GM12891 (cell line): Measurements from ENCODE around the gene LZTS2.

Source experiments
- POLR2A ChIP-seq: IDR thresholded peaks from 2 replicates; pipeline ENCODE4 v1.6.1; 2011; ENCODE audit warnings: low read depth, low read length, control low read depth
- TAF1 ChIP-seq: IDR thresholded peaks from 2 replicates; pipeline ENCODE4 v1.6.1; 2011; ENCODE audit warnings: low read depth, low read length, control low read depth

GRCh38 chr10:100998183-100998990 is 1.2 kb upstream of the LZTS2 start:
- no peak for TF ChIP-seq POLR2A
- no peak for TF ChIP-seq TAF1
